ENCODE results near the gene PSTPIP2.

- no peak for TF ChIP-seq CTCF (IDR thresholded peaks at IDR 0.05)
- TF ChIP-seq POLR2AphosphoS5 (IDR thresholded peaks at IDR 0.05), result no peak
Measured at GRCh38 chr18:46072959-46073358, 899 bp upstream of the PSTPIP2 start.

Data from gastroesophageal sphincter (tissue), 3 donors.